GM21528 (cell line): Measurements from ENCODE around the gene RPL28.
"Not testable (repeated sequence)": the region's sequence is repeated elsewhere in the genome, so short reads cannot be mapped to it uniquely, and the experiment has no call there.

Experiments used
- ATAC-seq: cut with Tn5 transposase; IDR thresholded peaks from one replicate; pipeline ENCODE4 v1.9.1; 2021; ENCODE audit warnings: mild to moderate bottlenecking, moderate library complexity; ENCODE audit not compliant: unreplicated experiment, low FRiP score

The RPL28 gene

DNA sequence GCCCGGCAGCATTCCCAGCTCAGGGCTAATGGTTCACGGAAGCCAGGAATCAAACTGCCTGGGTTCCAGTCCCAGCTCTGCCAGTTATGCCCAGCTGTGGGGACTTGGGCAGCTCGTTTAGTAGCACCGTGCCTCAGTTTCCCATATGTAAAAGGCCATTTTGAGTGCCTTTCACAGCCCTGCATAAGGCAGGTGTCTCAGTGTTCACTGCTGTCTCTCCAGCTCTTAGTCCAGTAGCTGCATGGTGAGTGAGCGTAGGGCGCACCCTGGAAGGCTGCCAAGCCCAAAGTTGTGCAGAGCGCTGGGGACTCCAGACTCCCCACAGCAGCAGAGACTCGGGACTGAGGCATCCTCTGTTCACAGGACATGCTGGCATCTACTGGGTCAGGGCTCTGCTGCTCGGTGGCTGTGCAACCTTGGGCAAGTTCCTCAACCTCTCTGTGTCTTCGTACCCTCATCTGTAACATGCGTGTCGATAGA, 5.5 kb downstream of the RPL28 start:
- ATAC-seq = no peak

DNA sequence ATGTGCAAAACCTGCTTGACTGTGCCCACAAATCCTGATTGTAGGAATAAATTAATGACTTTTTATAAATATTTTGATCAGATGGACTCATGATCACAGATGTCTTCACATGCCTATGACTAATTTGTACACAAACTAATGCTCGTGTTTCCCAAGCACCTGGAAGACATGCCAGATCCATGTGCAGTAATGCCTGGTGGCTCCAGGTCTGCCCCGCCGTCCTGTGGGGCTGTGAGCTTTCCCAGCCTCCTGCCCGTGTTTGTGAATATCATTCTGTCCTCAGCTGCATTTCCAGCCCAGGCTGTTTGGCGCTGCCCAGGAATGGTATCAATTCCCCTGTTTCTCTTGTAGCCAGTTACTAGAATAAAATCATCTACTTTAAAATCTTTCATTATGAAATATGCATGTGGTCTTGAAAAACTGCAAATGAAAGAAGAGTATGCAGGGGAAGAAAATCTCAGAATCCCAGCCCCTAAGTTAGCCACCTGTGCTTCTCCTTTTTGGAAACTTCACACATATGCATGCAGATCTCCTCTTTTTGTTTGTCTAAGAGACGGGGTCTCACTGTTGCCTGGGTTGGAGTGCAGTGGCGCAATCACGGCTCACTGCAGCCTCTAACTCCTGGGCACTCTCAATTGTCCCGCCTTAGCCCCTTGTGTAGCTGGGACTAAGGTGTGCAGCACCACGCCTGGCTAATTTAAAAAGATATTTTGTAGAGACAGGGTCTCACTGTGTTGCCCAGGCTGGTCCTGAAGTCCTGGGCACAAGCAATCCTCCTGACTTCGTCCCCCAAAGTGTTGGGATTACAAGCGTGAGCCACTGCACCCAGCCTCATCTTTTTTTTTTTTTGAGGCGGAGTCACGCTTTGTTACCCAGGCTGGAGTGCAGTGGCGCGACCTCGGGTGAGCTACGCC, 6.2 kb downstream of the RPL28 start:
- ATAC-seq = no peak

DNA sequence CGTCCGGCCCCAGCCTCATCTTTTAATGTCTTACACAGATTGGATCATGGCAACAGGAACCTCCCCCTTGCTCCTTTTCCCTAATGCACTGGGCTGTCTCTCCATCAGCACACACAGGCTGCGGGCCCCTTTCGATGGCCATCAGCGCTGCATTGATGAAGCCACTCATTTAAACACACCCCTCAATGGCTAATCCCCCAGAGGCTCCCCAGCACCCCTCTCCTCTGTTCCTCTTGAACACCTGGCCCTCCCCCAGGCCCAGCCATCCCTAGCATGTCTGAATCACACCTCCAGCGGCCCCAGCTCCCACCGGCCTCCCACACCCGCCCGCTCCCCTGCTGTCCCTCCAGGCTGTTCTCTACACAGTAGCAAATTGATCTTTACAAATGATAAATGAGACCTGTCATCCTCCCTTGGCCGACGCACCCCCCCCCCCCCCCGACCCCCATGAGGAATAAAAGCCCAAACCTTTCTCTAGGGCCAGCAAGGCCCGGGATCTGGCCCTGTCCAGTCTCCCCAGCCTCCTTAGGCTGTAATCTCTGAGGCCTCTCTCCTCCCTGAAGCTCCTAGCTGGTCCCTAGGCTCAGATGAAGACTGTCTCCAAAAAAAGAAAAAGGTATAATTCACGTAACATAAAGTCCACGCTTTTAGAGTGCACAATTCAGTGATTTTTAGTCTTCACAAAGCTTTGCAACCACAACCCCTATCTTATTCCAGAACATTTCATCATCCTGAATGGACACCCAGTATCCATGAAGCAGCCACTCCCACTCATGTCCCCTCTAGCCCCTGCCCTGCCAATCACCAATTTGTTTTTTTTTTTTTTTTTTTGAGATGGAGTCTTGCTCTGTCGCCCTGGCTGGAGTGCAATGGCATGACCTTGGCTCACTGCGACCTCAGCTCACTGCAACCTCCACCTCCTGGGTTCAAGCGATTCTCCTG, 7.4 kb downstream of the RPL28 start:
- ATAC-seq = no peak

DNA sequence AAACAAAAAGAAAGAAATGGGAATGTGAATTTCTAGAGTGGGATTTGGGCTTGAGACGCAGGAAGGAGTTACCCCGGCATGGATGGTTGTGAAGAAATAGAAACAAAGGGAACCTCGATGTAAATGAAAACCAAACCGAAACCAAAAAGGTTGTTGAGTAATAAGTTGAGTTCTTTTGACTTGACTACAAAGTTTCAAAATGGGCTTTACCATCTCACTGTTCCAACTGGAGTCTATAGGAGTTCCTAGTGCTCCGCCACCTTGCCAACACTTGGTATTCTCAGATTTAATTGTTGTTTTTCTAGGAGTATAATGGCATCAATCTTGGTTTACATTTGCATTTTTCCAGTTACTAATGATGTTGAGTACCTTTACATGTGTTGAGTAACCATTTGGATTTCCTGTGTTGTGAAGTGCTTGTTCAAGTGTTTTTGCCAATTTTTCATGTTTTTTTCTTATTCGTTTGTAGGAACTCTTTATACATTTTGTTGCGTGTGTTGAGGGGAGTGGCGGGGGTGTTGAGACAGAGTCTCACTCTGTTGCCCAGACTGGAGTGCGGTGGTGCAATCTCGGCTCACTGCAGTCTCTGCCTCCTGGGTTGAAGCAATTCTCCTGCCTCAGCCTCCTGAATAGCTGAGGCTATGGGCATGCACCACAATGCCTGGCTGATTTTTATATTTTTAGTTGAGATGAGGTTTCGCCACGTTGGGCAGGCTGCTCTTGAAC, 12.6 kb downstream of the RPL28 start:
- no peak for ATAC-seq

DNA sequence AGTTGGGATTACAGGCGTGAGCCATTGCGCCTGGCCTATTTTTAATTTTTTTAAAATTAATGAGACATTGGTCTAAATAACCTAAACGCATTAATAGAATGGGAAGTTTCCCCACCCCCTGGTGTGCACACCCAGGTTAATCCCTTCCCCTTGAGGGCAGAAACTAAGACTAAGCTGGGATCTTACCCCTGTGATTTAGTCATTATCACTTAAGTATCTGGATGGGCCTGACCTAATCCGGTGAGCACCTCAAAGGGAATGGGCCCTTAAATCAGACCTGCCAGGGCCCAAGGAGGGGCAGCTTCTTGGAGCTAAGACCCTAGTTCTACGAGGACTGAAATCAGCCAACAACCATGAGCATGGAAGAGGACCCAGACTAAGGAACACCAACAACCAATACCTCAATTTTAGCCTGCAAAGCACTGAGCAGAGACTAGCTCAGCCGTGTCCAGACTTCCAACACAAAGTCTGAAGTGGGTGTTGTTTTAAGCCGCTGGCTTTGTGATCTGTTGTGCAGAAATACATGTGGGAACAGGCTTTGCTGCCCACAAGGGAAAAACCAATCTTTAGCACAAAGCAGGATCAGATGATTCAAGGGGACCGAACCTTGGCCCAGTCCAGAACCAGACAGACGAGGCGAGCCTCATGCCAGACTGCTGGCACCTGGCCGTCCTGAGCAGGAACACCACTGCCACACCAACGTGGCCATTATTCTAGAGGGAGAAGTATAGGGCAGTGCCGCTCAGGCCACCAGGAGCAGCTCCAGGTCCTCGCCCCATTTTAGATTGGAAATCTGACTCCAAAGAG, 14.8 kb downstream of the RPL28 start:
- no peak for ATAC-seq

DNA sequence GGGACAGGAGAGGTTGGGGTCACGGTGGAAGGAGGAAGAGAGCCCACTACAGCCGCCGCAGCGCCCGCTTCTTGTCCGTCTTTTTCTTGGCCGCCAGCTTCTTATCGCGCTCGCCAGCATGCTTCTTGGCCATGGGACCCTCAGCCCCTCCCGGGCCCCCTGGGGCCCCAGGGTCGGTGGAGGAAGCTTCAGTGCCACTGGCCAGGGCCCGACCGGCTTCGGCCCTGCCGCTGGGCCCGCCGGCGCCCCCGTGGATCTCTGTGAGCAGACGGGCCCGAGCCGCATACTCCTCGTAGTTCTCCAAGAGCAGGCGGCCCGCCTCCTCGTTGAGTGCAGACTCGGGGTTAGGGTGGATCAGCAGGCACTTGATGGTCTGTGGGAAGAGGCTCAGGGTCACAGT, 15.7 kb downstream of the RPL28 start:
- not testable (repeated sequence) for ATAC-seq

DNA sequence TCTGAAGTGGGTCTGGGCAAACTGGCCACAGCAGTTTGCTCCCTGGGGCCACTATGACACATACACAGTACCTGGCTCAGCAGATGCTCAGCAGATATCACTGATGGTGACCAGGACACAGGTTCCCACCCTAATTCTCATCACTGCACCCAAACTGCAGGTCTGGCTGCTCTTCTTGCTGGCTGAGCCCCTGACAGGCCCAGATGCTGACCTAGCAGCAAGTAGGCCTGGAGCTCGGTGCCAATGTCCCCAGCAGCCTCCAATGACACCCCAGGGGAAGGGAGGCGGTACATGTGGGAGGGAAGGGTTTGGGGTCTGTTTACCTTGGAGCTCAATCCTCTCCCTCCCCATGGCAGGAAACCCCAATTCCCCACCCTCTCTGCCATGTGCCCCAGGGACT, 16.8 kb downstream of the RPL28 start:
- ATAC-seq = no peak

DNA sequence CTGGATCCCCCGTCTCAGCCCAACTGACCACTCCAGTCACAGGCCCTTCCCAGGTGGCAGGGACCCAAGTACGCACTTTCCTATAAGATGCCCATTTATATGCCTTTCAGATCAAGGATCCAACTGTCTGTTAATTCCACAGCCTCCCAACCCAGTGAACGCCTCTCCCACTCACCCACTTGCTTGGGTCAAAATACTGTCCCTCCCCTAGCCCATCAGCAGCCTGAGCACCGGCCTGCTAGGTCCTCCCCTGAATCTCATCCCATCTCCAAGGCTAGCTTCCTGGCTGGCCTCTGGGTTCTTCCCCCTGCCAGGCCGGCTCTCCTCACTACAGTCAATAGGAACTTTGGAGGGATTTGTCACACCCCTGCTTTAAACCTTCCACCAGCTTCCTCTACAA, 19.9 kb downstream of the RPL28 start:
- no peak for ATAC-seq

DNA sequence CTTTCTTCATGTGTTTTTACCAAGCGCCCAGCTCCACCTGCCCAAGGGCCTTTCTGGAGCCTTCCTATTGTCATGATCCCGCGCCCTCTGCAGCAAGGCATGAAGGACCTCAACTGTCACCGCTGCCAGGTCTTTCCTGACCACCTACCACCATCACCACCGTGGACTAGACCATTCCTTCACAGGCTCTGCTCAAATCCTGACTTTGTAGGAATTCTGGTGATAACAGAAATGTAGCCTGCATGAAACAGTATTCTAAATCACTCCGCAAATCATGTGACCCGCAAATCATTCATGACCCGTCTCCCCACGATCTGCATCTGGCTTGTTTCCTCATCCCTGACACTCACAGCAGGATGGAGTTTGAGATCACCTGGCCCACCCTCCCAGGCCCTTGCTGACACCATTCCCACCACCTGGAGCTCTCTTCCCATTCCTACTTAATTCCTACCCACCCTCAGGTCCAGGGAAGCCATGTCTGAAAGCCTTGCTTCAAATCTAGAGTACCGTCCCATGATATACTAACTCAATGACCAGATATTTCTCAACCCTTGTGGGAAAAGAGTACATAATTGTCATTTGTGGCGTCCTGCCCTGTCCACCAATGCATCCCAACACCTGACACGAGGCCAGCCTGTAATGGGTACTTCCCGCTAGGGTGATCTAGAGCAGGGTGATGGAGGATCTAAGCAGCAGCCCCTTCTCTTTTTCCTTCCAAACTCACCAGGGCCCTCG, 20.5 kb downstream of the RPL28 start:
- no peak for ATAC-seq

DNA sequence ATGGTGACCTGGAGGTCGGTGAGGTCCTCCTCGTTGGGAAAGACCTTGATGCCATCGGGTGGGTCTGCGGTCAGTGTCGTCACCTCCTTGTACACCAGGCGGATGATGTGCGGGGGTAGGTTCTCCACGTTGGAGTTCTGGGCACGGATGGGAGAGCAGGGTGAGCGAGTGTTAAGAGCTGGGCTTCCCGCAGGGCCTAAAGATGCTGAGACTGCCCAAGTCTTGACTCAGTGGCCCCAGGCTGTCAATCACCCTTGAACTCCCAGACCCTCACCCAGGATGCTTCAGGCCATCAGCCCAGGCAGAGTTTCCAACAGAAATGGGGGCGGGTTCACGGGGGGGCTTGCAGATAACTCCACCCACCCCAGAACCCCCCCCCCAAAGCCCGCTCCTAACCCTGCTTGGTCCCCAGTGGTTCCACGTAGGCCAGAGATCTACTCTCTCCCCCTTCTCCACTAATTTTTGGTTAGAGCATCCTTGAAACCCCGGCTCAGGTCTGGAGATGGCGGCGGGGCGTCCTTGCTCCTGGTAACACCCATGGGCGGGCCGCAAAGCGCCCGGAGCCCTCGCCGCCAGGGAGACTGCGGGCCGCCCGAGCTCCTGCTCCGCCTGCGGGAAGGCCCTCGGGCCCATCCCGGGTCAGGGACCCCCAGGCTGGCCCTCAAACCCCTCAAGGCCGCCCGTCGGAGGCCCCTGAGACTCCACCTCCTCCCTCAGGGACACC, 21.3 kb downstream of the RPL28 start:
- no peak for ATAC-seq

DNA sequence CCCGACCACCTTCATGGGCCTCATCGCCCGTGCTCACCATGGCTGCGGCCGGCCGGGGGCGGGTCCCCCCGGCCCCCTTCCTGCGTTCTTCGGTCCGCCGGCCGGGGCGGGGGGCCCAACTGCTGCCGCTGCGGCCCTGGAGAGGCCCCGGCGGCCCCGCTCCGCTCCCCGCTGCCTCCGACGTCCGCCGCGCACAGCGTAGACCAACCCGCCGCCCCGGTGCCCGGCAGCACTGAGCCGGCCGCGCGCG, 21.7 kb downstream of the RPL28 start, which contains the start of gene UBE2S:
UBE2S (minus strand) TSS at position 239 of the 250 bp plus-strand sequence; CDS start at position 40, 199 bp downstream.
- ATAC-seq = peak; percentile 67

DNA sequence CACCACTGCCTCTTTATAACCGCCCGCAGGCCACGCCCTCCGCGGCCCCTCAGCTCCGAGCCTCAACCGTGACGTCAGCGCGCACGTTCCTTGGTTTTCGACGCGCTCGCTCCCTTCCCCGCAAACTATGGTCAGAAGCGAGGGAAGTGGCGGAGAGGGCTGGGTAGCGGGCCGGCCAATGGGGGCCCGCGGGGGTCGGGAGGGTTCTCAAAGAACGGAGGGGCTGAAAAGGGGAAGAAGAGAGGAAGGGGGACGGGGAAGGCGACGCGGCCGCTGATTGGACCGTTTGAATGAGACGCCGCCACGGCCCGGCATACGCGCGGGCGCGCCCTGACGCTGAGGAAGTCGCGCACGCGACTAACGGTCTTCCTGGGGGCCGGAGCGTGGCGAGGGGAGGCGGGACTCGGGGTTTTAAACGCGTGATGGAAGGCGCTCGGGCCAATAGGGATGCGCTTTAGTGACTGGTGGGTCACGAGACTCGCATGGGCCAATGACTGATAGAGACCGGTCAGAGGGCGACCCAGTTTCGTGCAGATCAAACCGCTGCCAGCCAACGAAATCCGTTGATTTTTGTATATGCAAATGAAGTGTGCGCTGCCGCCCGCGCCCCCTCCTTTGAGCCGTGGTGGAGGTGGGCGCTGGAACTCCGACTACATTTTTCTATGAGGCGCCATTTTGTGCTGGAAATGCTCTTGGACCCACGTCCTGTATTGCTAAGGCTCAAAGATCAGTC, 22.2 kb downstream of the RPL28 start:
- peak; percentile 79 for ATAC-seq

DNA sequence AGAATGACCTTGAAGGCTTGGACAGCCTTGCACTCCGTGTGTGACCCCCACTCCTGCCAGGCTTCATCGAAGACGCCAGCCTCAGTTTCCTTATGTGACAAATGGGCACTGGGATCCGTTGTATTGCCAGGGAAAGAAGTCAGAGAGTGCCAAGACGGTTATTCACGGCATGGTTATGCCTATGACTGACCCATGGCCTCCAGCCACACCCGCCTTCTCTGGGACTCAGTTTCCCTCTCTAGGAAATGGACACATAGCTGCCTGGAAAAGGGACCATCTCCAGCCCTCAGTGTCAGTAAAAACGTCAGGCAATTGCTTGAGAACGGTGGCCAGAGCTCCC, 22.8 kb downstream of the RPL28 start:
- ATAC-seq = no peak

DNA sequence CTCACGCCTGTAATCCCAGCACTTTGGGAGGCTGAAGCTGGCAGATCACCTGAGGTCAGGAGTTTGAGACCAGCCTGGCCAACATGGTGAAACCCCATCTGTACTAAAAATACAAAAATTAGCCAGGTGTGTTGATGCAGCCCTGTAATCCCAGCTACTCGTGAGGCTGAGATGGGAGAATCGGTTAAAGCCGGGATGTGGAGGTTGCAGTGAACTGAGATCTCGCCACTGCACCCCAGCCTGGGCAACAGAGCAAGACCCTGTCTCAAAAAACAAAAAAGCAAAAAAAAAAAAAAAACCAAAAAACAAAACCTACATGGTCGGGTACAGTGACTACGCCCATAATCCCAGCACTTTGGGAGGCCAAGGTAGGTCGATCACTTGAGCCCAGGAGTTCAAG, 23.4 kb downstream of the RPL28 start:
- not testable (repeated sequence) for ATAC-seq

DNA sequence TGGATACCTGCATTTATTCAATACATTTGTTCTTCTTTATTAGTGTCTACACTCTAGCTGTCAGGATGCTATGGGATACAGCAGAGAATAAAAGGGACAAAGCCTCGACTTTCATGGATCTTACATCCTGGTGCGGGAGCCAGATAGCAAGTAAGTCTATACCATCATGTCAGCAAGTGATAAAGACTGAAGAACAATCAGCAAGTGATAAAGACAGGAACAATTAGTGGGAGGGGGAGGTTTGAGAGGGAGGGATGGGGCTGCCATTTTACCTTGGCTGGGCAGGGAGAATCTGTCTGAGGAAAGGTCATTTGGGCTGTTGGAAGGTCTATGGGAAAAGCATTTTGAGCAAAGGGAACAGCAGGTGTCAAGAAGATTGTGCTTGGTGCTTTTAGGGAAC, 24.4 kb downstream of the RPL28 start:
- ATAC-seq = no peak

DNA sequence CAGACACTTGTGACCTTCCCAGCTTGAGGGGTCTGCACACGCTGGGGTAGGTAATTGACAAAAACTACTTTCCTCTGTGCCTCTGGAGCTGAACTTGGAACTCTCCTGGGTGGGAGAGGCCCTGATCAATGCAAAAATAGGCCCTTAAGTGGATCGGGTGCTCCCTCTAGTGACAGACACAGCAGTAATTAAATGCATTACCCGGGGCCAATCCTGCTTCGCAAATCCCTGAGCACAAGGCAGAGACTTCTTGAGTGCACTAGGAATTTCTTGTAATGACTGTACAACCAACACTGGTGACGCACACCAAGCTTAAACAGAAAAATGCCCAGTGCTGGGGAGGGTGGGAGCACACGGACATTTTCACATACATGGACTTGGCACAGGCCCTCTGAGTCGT, 32.5 kb downstream of the RPL28 start:
- ATAC-seq = no peak

DNA sequence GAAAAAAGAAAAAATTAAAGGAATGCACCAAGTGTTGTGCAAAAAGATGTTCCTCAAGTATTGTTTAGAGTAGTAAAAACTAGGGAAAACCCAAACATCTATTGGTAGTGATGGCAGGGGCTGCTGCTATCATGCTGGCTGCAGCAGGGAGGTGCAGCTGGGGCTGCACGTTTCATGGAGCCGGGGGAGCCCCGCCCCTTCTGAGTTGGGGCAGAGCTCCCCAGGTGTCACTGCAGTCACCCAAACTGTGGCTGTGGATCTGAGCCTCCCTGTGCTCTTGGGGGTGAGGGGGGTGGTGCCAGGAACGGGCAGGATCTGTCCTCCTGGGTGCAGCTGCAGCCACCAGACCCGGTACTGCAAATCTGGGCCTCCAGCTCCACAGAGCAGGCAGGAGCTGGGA, 33.4 kb downstream of the RPL28 start:
- ATAC-seq = no peak

DNA sequence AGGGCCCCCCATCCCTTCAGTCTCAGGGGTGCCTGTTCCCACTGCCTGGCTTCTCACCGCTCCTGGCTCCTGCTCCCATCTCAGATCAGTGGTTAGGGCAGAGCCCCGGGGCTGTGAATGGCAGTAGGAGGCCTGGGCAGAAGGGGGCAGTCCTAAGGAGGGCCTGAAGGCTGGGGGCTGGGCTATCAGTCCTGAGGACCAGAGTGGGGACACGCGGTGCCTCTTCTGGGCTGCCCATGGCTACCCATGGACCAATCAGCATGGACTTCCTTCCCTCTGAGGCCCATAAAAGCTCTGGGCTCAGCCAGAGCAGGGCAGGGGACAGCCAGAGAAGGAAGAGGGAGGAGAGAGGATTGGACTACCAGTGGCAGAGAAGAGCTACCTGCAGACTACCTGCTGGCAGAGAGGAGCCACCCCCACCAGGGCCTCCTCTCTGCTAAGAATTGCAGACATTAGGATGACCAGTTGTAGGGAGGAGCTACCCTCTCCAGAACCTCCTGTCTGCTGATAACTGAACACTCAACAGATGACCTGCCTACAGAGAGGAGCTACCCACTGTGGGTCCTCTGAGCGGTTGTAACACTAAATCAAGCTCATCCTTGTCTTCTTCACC, 34.0 kb downstream of the RPL28 start:
- ATAC-seq = no peak
